GM10248 (cell line): ENCODE data around the gene GLDC.
"Not testable (repeated sequence)": the region's sequence is repeated elsewhere in the genome, so short reads cannot be mapped to it uniquely, and the experiment has no call there.

Experiments used
- CTCF ChIA-PET: fragments of 300-600 bp; sonication (Branson Sonifier 250); formaldehyde crosslinking; extraction: SDS; loops from one replicate; lab custom pipeline; 2021; ENCODE audit warnings: antibody characterized with exemption; lab: Yijun Ruan, JAX
- POLR2A ChIA-PET: fragments of 350-650 bp; sonication (Branson Sonifier 250); formaldehyde crosslinking; extraction: SDS; loops from one replicate; lab custom pipeline; 2020; ENCODE audit warnings: antibody characterized with exemption; lab: Yijun Ruan, JAX
- DNase-seq: peaks from one replicate; pipeline ENCODE4 v3.0.0; 2012; ENCODE audit errors: extremely low spot score
- CTCF ChIP-seq: IDR thresholded peaks from 2 replicates; pipeline ENCODE4 v1.5.1; 2012; ENCODE audit warnings: mild to moderate bottlenecking, low read depth; ENCODE audit errors: extremely low read depth, missing control alignments, control extremely low read depth

GLDC gene

GRCh38 chr9:6632516-6633183 lies 12.9 kb downstream of the GLDC start:
- CTCF ChIA-PET: interaction anchor here (0.7 to 1.9 kb wide), 8 partner anchors 8 to 35 kb away, joined by 3 to 8 read pairs (median 4); no protein-coding TSS in a partner anchor
- POLR2A ChIA-PET: interaction anchor here (0.9 kb wide), 1 partner anchor 13 kb away, joined by 6 read pairs; the partner anchor contains the start of gene GLDC
- DNase-seq: peak; percentile 92
- TF ChIP-seq CTCF: no peak

GRCh38 chr9:6631207-6631512 lies 14.4 kb downstream of the GLDC start:
- no peak for TF ChIP-seq CTCF
- CTCF ChIA-PET: interaction anchor here (0.7 to 1.9 kb wide), 7 partner anchors 9 to 24 kb away, joined by 3 to 8 read pairs (median 5); no protein-coding TSS in a partner anchor
- DNase-seq: no peak
- POLR2A ChIA-PET: no interaction called here

GRCh38 chr9:6630502-6631206 lies 14.9 kb downstream of the GLDC start:
- CTCF ChIA-PET: interaction anchor here (0.7 to 1.9 kb wide), 7 partner anchors 9 to 62 kb away, joined by 3 to 8 read pairs (median 4); no protein-coding TSS in a partner anchor
- no peak for TF ChIP-seq CTCF
- DNase-seq: no peak
- POLR2A ChIA-PET: no interaction called here

- TF ChIP-seq CTCF: no peak
- POLR2A ChIA-PET: no interaction called here
- no peak for DNase-seq
- CTCF ChIA-PET: interaction anchor here (1.4 kb wide), 1 partner anchor 36 kb away, joined by 3 read pairs; no protein-coding TSS in a partner anchor
Measured at GRCh38 chr9:6628704-6629103, 16.8 kb downstream of the GLDC start.

- TF ChIP-seq CTCF: no peak
- CTCF ChIA-PET: interaction anchor here (1.2 kb wide), 1 partner anchor 40 kb away, joined by 4 read pairs; no protein-coding TSS in a partner anchor
- DNase-seq: no peak
- POLR2A ChIA-PET: no interaction called here
Measured at GRCh38 chr9:6625363-6625762, 20.2 kb downstream of the GLDC start.

GRCh38 chr9:6622784-6623183 lies 22.7 kb downstream of the GLDC start:
- DNase-seq, POLR2A ChIA-PET, CTCF ChIA-PET: not testable (repeated sequence)

GRCh38 chr9:6620796-6621195 lies 24.7 kb downstream of the GLDC start:
- ChIA-PET CTCF (interaction anchor here (1.1 to 2.5 kb wide), 3 partner anchors 10 to 41 kb away, joined by 3 to 6 read pairs (median 3); no protein-coding TSS in a partner anchor), POLR2A (no interaction called here)
- TF ChIP-seq CTCF: no peak
- no peak for DNase-seq
